Astrocyte of the spinal cord (primary cell): ENCODE results near the gene ABCB8.
"Not testable (repeated sequence)": the region's sequence is repeated elsewhere in the genome, so short reads cannot be mapped to it uniquely, and the experiment has no call there.

ENCODE experiments used
- DNase-seq: peaks from one replicate; pipeline ENCODE4 v3.0.0; 2011; ENCODE audit warnings: low read depth, low spot score
- H3K4me3 ChIP-seq: 2 replicates; pipeline ENCODE4 v1.5.1; 2011; ENCODE audit warnings: low read depth, mild to moderate bottlenecking, low read length, moderate library complexity
- in situ Hi-C: cut with HindIII; loops from 2 replicates; pipeline ENCODE4 v1.10.0; 2017; ENCODE audit warnings: low sequenced_read_pairs
- TF ChIP-seq, protein P1 (sequence below): IDR thresholded peaks from 2 replicates; pipeline ENCODE4 v1.5.1; 2012; ENCODE audit warnings: low read depth, mild to moderate bottlenecking, low read length, inconsistent platforms

Gene ABCB8

DNA sequence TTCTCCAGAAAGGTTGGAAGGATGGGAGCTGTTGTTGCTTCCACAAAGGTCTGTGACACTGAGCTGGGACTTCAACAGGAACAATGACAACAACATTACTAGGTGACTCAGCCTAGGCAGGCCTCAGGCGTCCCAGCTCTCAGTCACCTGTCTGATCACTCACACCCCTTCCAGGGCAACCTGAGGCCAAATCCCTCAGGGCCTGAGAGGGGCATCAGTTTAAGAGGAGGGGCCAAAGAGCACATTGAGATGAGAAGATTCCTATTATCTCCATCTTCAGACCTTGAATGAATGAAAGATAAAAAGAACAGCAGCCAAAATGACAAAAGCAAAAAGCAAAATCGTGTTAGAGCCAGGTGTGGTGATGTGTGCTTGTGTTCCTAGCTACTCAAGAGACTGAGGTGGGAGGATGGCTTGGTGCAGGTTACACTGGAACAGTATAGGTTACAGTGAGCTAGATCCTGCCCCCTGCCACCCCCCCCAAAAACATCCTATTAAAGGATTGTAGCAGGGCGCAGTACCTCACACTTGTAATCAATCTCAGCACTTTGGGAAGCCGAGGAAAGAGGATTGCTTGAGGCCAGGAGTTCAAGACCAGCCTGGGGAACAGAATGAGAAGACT, 3.7 kb upstream of the ABCB8 start, which contains the start of gene ATG9B:
TSS of gene ATG9B (minus strand) at position 60 of the 622 bp plus-strand sequence. CDS start 71 bp downstream, outside the sequence.
- TF ChIP-seq, protein P1, sequence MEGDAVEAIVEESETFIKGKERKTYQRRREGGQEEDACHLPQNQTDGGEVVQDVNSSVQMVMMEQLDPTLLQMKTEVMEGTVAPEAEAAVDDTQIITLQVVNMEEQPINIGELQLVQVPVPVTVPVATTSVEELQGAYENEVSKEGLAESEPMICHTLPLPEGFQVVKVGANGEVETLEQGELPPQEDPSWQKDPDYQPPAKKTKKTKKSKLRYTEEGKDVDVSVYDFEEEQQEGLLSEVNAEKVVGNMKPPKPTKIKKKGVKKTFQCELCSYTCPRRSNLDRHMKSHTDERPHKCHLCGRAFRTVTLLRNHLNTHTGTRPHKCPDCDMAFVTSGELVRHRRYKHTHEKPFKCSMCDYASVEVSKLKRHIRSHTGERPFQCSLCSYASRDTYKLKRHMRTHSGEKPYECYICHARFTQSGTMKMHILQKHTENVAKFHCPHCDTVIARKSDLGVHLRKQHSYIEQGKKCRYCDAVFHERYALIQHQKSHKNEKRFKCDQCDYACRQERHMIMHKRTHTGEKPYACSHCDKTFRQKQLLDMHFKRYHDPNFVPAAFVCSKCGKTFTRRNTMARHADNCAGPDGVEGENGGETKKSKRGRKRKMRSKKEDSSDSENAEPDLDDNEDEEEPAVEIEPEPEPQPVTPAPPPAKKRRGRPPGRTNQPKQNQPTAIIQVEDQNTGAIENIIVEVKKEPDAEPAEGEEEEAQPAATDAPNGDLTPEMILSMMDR = no peak
- no peak within 1 kb of the TSS for H3K4me3 ChIP-seq
- in situ Hi-C loops = no loop called here
- DNase-seq = no peak

DNA sequence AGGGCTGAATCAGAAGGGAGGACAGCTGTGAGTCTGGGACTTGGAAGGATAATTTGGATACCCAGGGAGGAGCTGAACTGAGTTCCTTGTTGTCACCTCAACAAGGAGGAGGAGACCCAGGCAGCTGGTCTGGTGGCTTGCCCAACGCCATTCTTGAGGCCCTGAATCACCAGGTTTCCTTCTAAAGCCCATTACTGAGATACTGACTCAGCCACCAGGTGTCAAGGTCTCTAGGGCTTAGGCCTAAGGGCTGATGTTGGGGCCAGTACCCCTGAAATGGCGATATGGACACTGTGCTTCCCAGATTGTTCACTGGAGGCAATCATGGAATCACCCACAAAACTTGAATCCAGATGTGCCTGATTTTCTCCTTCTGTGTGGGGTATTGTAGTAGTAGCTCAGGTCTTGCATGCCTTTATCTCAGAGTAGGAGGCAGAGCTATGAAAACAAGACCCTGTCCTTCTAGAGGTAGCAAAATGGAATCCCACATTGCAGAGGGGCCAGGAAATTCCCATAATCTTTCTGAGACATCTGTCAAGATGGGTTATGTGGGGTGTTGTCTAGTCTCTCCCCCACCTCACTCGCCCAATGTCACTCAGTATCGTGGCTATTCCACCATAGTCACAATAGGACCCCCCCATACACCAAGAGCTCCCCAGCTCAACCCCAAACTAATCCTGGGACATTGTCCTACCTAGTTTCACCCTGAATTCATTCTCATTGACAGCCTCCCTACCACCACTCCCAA, 2.2 kb upstream of the ABCB8 start:
- DNase-seq = peak; percentile 18
- H3K4me3 ChIP-seq = no peak overlapping the region
- TF ChIP-seq, protein P1 = no peak
- in situ Hi-C loops = no loop called here

DNA sequence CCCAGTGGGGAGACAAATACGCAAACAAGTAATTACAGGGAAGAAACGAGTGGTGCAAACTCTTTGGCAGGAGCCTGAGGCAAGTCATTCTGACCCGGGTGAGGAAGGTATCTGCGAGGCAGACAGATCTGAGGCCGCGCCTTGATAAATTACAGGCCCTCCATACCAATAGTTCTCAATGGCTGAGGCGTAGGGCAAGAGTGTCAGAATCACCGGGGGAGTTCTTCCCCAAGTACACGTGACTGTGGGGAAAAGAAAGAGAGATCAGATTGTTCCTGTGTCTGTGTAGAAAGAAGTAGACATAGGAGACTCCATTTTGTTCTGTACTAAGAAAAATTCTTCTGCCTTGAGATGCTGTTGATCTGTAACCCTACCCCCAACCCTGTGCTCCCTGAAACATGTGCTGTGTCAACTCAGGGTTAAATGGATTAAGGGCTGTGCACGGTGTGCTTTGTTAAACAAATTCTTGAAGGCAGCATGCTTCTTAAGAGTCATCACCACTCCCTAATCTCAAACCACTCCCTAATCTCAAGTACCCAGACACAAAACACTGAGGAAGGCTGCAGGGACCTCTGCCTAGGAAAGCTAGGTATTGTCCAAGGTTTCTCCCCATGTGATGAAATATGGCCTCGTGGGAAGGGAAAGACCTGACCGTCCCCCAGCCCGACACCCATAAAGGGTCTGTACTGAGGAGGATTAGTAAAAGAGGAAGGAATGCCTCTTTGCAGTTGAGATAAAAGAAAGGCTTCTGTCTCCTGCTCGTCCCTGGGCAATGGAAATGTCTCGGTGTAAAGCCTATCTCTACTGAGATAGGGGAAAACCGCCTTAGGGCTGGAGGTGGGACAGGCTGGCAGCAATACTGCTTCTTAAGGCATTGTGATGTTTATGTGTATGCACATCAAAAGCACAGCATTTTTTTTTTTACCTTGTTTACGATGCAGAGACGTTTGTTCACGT, 1.2 kb upstream of the ABCB8 start:
- in situ Hi-C loops, DNase-seq: not testable (repeated sequence)
- peak overlapping the region; percentile 88 for H3K4me3 ChIP-seq

DNA sequence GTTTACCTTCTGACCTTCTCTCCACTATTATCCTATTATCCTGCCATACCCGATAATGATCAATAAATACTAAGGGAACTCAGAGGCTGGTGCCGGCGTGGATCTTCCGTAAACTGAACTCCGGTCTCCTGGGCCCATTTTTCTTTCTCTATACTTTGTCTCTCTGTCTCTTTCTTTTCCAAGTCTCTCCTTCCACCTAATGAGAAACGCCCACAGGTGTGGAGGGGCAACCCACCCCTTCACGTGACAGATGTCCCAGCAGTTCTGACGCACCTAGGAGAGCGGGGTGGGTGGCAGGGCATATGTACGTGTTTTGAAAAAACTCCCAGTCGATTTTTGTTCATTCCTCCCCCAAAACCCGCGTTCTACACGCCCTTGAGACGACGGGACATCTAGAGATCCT, 521 bp upstream of the ABCB8 start:
- peak overlapping the region; percentile 88 for H3K4me3 ChIP-seq
- DNase-seq, in situ Hi-C loops: not testable (repeated sequence)

DNA sequence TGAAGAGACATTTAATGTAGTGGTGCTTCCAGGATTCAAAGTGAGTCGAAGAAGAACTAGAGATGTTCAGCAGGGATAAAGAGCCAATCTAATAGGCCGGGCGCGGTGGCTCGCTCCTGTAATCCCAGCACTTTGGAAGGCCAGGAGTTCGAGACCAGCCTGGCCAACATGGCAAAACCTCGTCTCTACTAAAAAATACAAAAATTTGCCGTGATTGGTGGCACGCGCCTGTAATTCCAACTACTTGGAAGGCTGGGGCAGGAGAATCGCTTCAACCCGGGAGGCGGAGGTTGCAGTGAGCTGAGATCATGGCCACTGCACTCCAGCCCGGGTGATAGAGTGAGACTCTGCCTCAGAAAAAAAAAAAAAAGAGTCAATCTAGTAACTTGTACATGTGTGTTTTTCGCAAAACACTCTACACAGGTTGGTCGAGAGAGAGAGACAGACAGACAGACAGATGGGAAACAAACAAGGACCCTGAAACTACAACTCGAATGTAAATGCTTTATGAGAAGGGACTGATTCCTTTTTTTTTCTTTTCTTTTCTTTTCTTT, 775 bp downstream of the ABCB8 start:
- DNase-seq = no peak
- in situ Hi-C loops = no loop called here
- peak overlapping the region; percentile 88 for H3K4me3 ChIP-seq
- TF ChIP-seq, protein P1 = no peak

DNA sequence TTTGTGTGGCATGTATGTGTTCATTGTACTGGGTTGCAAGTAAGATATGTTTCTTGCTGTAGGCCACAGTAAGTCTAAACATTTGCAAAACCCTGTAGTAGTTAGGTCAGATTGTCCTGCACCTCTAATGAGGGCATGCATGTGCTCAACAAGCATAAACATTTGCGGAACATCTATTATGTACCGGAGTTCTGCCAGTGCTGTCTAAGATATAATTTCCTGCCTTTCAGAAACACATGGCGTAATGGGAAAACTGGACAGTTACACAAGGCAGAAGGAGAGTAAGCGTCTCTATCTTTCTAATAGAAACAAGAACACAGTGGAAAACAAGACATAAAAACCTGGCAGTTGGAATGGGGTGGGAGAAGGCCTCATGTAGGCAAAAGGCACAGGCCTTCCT, 2.8 kb downstream of the ABCB8 start:
- in situ Hi-C loops = no loop called here
- DNase-seq = no peak
- no peak overlapping the region for H3K4me3 ChIP-seq
- TF ChIP-seq, protein P1 = no peak
